ENCODE data around the gene WNT11.

WNT11 gene

GRCh38 chr11:76156971-76157427 lies 49.3 kb downstream of the WNT11 start:
- H3K4me1 ChIP-seq (ENCODE audit: insufficient read depth, insufficient read length) = peaks cover 5% of the 10 kb centered on the region
- H3K9me3 ChIP-seq (ENCODE audit: insufficient read depth, low read length) = no peaks in the 10 kb centered on the region
- H3K9ac ChIP-seq (ENCODE audit: insufficient read length, low read depth) = no peak overlapping the region

GRCh38 chr11:76155500-76156227 lies 50.6 kb downstream of the WNT11 start:
- Histone ChIP-seq H3K9ac (ENCODE audit: insufficient read length, low read depth) (no peak overlapping the region), H3K4me1 (ENCODE audit: insufficient read depth, insufficient read length) (peaks cover 5% of the 10 kb centered on the region), H3K27me3 (ENCODE audit: insufficient read depth, insufficient read length) (peaks cover 12% of the 10 kb centered on the region), H3K9me3 (ENCODE audit: insufficient read depth, low read length) (no peaks in the 10 kb centered on the region), H3K4me3 (ENCODE audit: insufficient read length, low read depth) (no peak overlapping the region), H3K36me3 (ENCODE audit: insufficient read depth, insufficient read length, low read length) (no peaks in the 10 kb centered on the region)
- TF ChIP-seq YY1 (IDR thresholded peaks at IDR 0.05; ENCODE audit: insufficient read depth, insufficient read length) (no peak), SUZ12 (IDR thresholded peaks at IDR 0.05; ENCODE audit: extremely low read depth, insufficient read depth, insufficient read length) (no peak), ZNF274 (IDR thresholded peaks at IDR 0.05; ENCODE audit: low read depth, low read length) (no peak)
- no peak for DNase-seq (ENCODE audit: low read depth, low spot score)

More at GRCh38 chr11:76156971-76157427, 49.3 kb downstream of the WNT11 start:
- Histone ChIP-seq H3K27me3 (ENCODE audit: insufficient read depth, insufficient read length) (peaks cover under 1% of the 10 kb centered on the region), H3K36me3 (ENCODE audit: insufficient read depth, insufficient read length, low read length) (no peaks in the 10 kb centered on the region), H3K4me3 (ENCODE audit: insufficient read length, low read depth) (no peak overlapping the region)
- TF ChIP-seq YY1 (IDR thresholded peaks at IDR 0.05; ENCODE audit: insufficient read depth, insufficient read length) (no peak), SUZ12 (IDR thresholded peaks at IDR 0.05; ENCODE audit: extremely low read depth, insufficient read depth, insufficient read length) (no peak), ZNF274 (IDR thresholded peaks at IDR 0.05; ENCODE audit: low read depth, low read length) (no peak)
- no peak for DNase-seq (ENCODE audit: low read depth, low spot score)

DNA sequence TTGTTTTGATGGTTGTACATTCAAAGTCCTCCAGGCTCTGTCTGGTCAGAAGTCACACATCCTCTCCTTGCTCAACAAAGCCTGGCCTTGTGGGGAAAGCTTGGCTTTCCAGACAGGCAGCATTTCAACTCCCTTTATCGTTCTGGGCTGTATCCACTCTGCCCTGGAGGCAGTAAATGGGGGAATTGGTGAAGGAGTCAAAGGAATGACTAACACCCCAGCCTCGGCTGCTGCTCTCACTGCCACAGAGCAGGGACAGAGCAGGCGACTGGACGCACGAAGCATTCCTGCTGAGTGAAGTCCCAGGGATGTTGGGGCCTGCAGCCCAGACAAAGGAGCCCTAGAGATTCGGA lies 52.8 kb downstream of the WNT11 start:
- no peak overlapping the region for H3K4me3 ChIP-seq (ENCODE audit: insufficient read length, low read depth)
- peaks cover 5% of the 10 kb centered on the region for H3K4me1 ChIP-seq (ENCODE audit: insufficient read depth, insufficient read length)
- DNase-seq (ENCODE audit: low read depth, low spot score) = peak; percentile 20
- H3K36me3 ChIP-seq (ENCODE audit: insufficient read depth, insufficient read length, low read length) = no peaks in the 10 kb centered on the region
- peaks cover 12% of the 10 kb centered on the region for H3K27me3 ChIP-seq (ENCODE audit: insufficient read depth, insufficient read length)
- no peaks in the 10 kb centered on the region for H3K9me3 ChIP-seq (ENCODE audit: insufficient read depth, low read length)
- TF ChIP-seq SUZ12 (IDR thresholded peaks at IDR 0.05; ENCODE audit: extremely low read depth, insufficient read depth, insufficient read length) (no peak), ZNF274 (IDR thresholded peaks at IDR 0.05; ENCODE audit: low read depth, low read length) (no peak), YY1 (IDR thresholded peaks at IDR 0.05; ENCODE audit: insufficient read depth, insufficient read length) (no peak)
- no peak overlapping the region for H3K9ac ChIP-seq (ENCODE audit: insufficient read length, low read depth)

DNA sequence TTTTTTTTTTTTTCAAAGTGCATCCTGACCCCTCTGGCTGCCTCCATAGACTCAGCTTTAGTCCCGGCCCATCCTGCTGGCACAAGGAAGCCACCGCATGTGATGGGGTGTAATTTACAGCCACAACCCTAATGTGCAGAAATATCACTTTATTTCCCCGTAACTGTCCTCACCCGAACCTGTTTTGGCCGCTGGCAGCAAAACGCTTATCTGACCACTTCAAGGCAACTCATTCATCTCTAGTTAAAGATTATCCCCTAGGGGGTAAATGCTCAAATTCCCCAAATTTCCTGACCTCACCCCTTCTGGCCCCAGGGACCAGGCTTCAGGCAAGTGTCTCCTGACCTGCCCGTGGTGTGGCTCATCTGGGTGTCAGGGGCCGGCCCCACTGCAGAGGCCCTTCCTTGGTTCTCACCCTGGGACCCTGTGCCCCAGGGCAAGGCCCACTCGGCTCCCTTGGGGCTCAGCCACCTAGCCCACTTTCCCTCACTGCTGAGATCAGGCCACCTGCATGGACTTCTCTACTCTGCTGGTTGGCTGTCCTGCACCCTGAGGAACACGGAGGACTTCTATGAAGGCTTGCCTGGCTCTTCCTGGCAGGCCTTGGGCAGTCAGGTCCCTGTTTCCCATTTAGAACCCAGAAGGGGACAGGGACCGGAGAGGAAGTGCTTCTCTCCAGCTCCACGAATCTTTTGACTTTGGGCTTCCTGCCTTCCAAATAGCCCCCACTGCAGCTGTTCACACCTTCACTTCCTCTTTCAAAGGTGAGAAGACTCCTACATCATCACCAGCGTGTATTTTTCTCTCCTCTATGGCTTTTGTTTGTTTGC lies 53.3 kb downstream of the WNT11 start:
- H3K27me3 ChIP-seq (ENCODE audit: insufficient read depth, insufficient read length) = peaks cover 12% of the 10 kb centered on the region
- no peaks in the 10 kb centered on the region for H3K36me3 ChIP-seq (ENCODE audit: insufficient read depth, insufficient read length, low read length)
- TF ChIP-seq SUZ12 (IDR thresholded peaks at IDR 0.05; ENCODE audit: extremely low read depth, insufficient read depth, insufficient read length) (no peak), ZNF274 (IDR thresholded peaks at IDR 0.05; ENCODE audit: low read depth, low read length) (no peak)
- H3K4me1 ChIP-seq (ENCODE audit: insufficient read depth, insufficient read length) = peaks cover 5% of the 10 kb centered on the region
- H3K9ac ChIP-seq (ENCODE audit: insufficient read length, low read depth) = peak overlapping the region; percentile 50
- peak overlapping the region; percentile 11 for H3K4me3 ChIP-seq (ENCODE audit: insufficient read length, low read depth)
- H3K9me3 ChIP-seq (ENCODE audit: insufficient read depth, low read length) = no peaks in the 10 kb centered on the region
- no peak for DNase-seq (ENCODE audit: low read depth, low spot score)

DNA sequence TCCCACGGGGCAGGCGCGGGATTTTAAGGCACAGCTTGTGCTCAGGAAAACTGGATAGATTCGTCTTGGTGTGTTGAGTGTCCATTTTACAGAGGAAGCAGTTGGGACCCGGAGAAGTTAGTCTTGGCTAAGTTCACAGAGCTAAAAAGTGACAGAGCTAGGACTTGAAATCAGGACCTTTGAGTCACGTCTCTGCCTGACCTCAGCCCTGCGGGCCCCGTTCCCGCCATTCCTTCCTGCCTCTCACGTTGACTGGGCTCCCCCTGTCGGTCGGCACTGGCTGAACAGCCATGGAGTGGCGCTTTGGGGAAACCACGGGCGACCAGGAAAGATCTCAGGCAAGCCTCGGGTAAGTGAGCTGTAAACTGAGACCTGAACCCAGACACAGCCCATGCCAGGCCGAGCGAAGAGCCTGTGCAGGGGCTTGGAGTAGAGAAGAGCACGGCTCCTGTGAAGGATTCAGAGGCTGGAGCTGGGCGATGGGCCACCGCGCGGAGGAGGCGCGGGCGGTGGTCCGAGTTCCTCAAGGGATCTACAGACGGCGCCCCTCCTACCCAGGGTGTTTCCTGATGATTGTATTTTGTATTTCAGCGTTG lies 54.1 kb downstream of the WNT11 start:
- peak; percentile 74 for DNase-seq (ENCODE audit: low read depth, low spot score)
- TF ChIP-seq ZNF274 (IDR thresholded peaks at IDR 0.05; ENCODE audit: low read depth, low read length) (no peak), SUZ12 (IDR thresholded peaks at IDR 0.05; ENCODE audit: extremely low read depth, insufficient read depth, insufficient read length) (no peak), YY1 (IDR thresholded peaks at IDR 0.05; ENCODE audit: insufficient read depth, insufficient read length) (no peak)
- Histone ChIP-seq H3K9me3 (ENCODE audit: insufficient read depth, low read length) (no peaks in the 10 kb centered on the region), H3K4me3 (ENCODE audit: insufficient read length, low read depth) (peak overlapping the region; percentile 22), H3K36me3 (ENCODE audit: insufficient read depth, insufficient read length, low read length) (no peaks in the 10 kb centered on the region), H3K27me3 (ENCODE audit: insufficient read depth, insufficient read length) (peaks cover 12% of the 10 kb centered on the region), H3K9ac (ENCODE audit: insufficient read length, low read depth) (peak overlapping the region; percentile 50), H3K4me1 (ENCODE audit: insufficient read depth, insufficient read length) (peaks cover 5% of the 10 kb centered on the region)

- H3K4me3 ChIP-seq (ENCODE audit: insufficient read length, low read depth) = no peak overlapping the region
- no peaks in the 10 kb centered on the region for H3K36me3 ChIP-seq (ENCODE audit: insufficient read depth, insufficient read length, low read length)
- H3K9ac ChIP-seq (ENCODE audit: insufficient read length, low read depth) = no peak overlapping the region
- DNase-seq (ENCODE audit: low read depth, low spot score) = no peak
- TF ChIP-seq YY1 (IDR thresholded peaks at IDR 0.05; ENCODE audit: insufficient read depth, insufficient read length) = no peak
- TF ChIP-seq ZNF274 (IDR thresholded peaks at IDR 0.05; ENCODE audit: low read depth, low read length) = no peak
- TF ChIP-seq SUZ12 (IDR thresholded peaks at IDR 0.05; ENCODE audit: extremely low read depth, insufficient read depth, insufficient read length) = no peak
- peaks cover 5% of the 10 kb centered on the region for H3K4me1 ChIP-seq (ENCODE audit: insufficient read depth, insufficient read length)
- H3K27me3 ChIP-seq (ENCODE audit: insufficient read depth, insufficient read length) = peaks cover 12% of the 10 kb centered on the region
- H3K9me3 ChIP-seq (ENCODE audit: insufficient read depth, low read length) = no peaks in the 10 kb centered on the region
These were observed 54.7 kb downstream of the WNT11 start for GRCh38 chr11:76151556-76152085.
